Heart left ventricle (tissue), 16 donors: ENCODE data around the gene FAM53A. TPM values are rescaled to one million over a fixed set of nuclear protein-coding genes. Genes with fewer than 3 reads are reported as not detected.

Experiments
- ATAC-seq, 4 donors: fragments of 200-7000 bp; cut with Tn5 transposase; one replicate each; pipeline ENCODE4 v1.9.1; 2020 to 2022; ENCODE audit warnings: moderate library complexity in 4 of 4, mild to moderate bottlenecking in 3 of 4, moderate number of reproducible peaks in 1 of 4
- DNase-seq, 5 donors: peaks; one replicate each; pipeline ENCODE4 v3.0.0-alpha.2; 2020
- H3K27ac ChIP-seq, 12 donors: fragments of 200-600 bp; sonication (generic) in 4 of 12; one replicate each; pipeline versions ENCODE4 v1.5.0 to v1.8.0; 2016 to 2022; ENCODE audit warnings: mild to moderate bottlenecking in 2 of 12
- H3K27me3 ChIP-seq, 9 donors: fragments of 200-600 bp; sonication (generic) in 2 of 9; one replicate each; pipeline versions ENCODE4 v1.5.1 to v1.8.0; 2016 to 2022; ENCODE audit warnings: mild to moderate bottlenecking in 3 of 9
- H3K36me3 ChIP-seq, 9 donors: fragments of 200-600 bp; sonication (generic) in 2 of 9; one replicate each; pipeline versions ENCODE4 v1.5.0 to v1.8.0; 2018 to 2022; ENCODE audit warnings: mild to moderate bottlenecking in 2 of 9
- H3K4me1 ChIP-seq, 12 donors: fragments of 200-600 bp; sonication (generic) in 4 of 12; one replicate each; pipeline versions ENCODE4 v1.5.0 to v1.8.0; 2016 to 2022; ENCODE audit warnings: mild to moderate bottlenecking in 3 of 12
- H3K4me3 ChIP-seq, 12 donors: fragments of 200-600 bp; sonication (generic) in 4 of 12; one replicate each; pipeline versions ENCODE4 v1.5.0 to v1.8.0; 2017 to 2022; ENCODE audit warnings: mild to moderate bottlenecking in 9 of 12, moderate library complexity in 4 of 12
- H3K9me3 ChIP-seq, 12 donors: fragments of 200-600 bp; sonication (generic) in 4 of 12; one replicate each; pipeline versions ENCODE4 v1.5.0 to v1.8.0; 2016 to 2022; ENCODE audit warnings: mild to moderate bottlenecking in 1 of 12
- CTCF ChIP-seq, 12 donors: fragments of 200-600 bp; sonication (generic) in 4 of 12; IDR thresholded peaks; one replicate each; pipeline versions ENCODE4 v1.5.0 to v1.8.0; 2018 to 2022; ENCODE audit warnings: antibody characterized with exemption in 12 of 12, mild to moderate bottlenecking in 5 of 12
- POLR2A ChIP-seq, 2 donors: fragments of 450-650 bp; IDR thresholded peaks; one replicate each; pipeline ENCODE4 v1.6.1; 2017; ENCODE audit warnings: antibody characterized with exemption in 2 of 2, mild to moderate bottlenecking in 2 of 2, moderate library complexity in 2 of 2
- WGBS, 4 donors: extraction: QIAGEN DNeasy Blood & Tissue Kit in 2 of 4; methylation state at CpG; one replicate each; pipeline versions ENCODE4 v1.1.5 to v1.1.7; 2013 to 2018; 5-methylcytosine and 5-hydroxymethylcytosine counted together
- intact Hi-C, 10 donors: fragments of 100-400 bp; cut with DNase I; formaldehyde crosslinking; loops; one replicate each; pipeline versions ENCODE4 v1.11.1 to v1.14.2; 2022
- polyA plus RNA-seq, 2 donors: library from polyadenylated mRNA; stranded (reverse); fragments of 200-250 nt; gene quantifications; one replicate each; pipeline ENCODE4 v1.2.3, GENCODE V29; 2013
- total RNA-seq, 9 donors: library from RNA; depleted of rRNA in 2 of 9; stranded (reverse); fragments of >200 nt in 2 of 9; fragmentation: NEBNext Ultra II Directional in 3 of 9; extraction: Animal tissue kit (Norgen Biotek cat#: 25700) in 3 of 9; gene quantifications; one replicate each; pipeline versions ENCODE4 v1.1.0 to v1.2.4, GENCODE V29; 2016 to 2023
- donor health status: ischemic (EF 13 %, LVEDD 7.1; RV severe dilation, severe dysfunction).
- donor health status: healthy with polysubstance abuse.
- donor health status: DM: no; HTN: yes; CAD: no.
- donor health status: DM: no; HTN: no; CAD: no.
- donor health status: ischemic (EF 25% LVEDD 6.9; RV normal size, moderate dysfunction).
- donor health status: ischemic (EF 25% LVEDD 5.7; RV mildly dilated, moderate dysfunction).
- donor health status: healthy.
- donor health status: DM: yes; HTN: yes; CAD: no.
- donor health status: ischemic (EF 35%, LVEDD 5.7; RV mildly dilated, moderate dysfunction).
- donor health status: nonischemic (EF 11% LVEDD 7.7; RV severe dilation, severe dysfunction).
- donor health status: DM: yes; HTN: yes; CAD: no.
- donor health status: PGD.
- donor health status: ischemic (EF 29% LVEDD 5.4; RV normal size, mild dysfunction).
- donor health status: nonischemic (EF 23%, LVEDD 6.1; RV moderate dilation, normal function).

Gene FAM53A
- total and polyA plus RNA-seq, 11 donors: 0.42 to 2.3 (median 0.99) TPM

GRCh38 chr4:1682860-1683259 lies 1.3 kb downstream of the FAM53A start:
- Histone ChIP-seq H3K4me1 (peaks cover 0 to 18% (median 6%) of the 10 kb centered on the region in 12 donors), H3K4me3 (peak overlapping the region in 8 of 12 donors; percentile 55 to 87 (median 70)), H3K9me3 (no peaks in the 10 kb centered on the region), H3K36me3 (no peaks in the 10 kb centered on the region), H3K27me3 (no peaks in the 10 kb centered on the region), H3K27ac (peak overlapping the region in 3 of 12 donors; percentile 77 to 89 (median 77))
- no peak for TF ChIP-seq POLR2A (IDR thresholded peaks at IDR 0.05)
- no peak for TF ChIP-seq CTCF (IDR thresholded peaks at IDR 0.05)
- intact Hi-C loops: loop anchor here in 1 of 10 donors (5.0 kb wide), 1 partner anchor 34 kb away; no protein-coding TSS in a partner anchor
- no peak for DNase-seq
- ATAC-seq: no peak
- 90 to 91% (median 91%) methylated on average over 13 of the region's 13 CpGs for WGBS, 4 donors

GRCh38 chr4:1678244-1678643 lies 5.9 kb downstream of the FAM53A start:
- DNase-seq: no peak
- Histone ChIP-seq H3K27ac (no peak overlapping the region), H3K9me3 (no peaks in the 10 kb centered on the region), H3K4me1 (peaks cover 0 to 4% (median 0%) of the 10 kb centered on the region in 12 donors), H3K4me3 (no peak overlapping the region), H3K36me3 (no peaks in the 10 kb centered on the region), H3K27me3 (no peaks in the 10 kb centered on the region)
- TF ChIP-seq CTCF (IDR thresholded peaks at IDR 0.05) (no peak), POLR2A (IDR thresholded peaks at IDR 0.05) (no peak)
- no peak for ATAC-seq
- 82 to 89% (median 86%) methylated on average over 5 of the region's 5 CpGs for WGBS, 4 donors
- intact Hi-C loops: no loop called here

GRCh38 chr4:1676605-1677525 lies 7.2 kb downstream of the FAM53A start:
- TF ChIP-seq POLR2A (IDR thresholded peaks at IDR 0.05): no peak
- H3K4me3 ChIP-seq: no peak overlapping the region
- H3K36me3 ChIP-seq: no peaks in the 10 kb centered on the region
- ATAC-seq (no peak), DNase-seq (no peak)
- intact Hi-C loops: no loop called here
- no peaks in the 10 kb centered on the region for H3K4me1 ChIP-seq
- no peaks in the 10 kb centered on the region for H3K9me3 ChIP-seq
- no peak overlapping the region for H3K27ac ChIP-seq
- no peaks in the 10 kb centered on the region for H3K27me3 ChIP-seq
- WGBS, 4 donors: 78 to 83% (median 81%) methylated on average over 24 to 25 of the region's 25 CpGs

- 81 to 89% (median 83%) methylated on average over 7 to 10 of the region's 10 CpGs for WGBS, 4 donors
- Histone ChIP-seq H3K9me3 (no peaks in the 10 kb centered on the region), H3K4me1 (no peaks in the 10 kb centered on the region), H3K27me3 (no peaks in the 10 kb centered on the region), H3K27ac (no peak overlapping the region), H3K4me3 (no peak overlapping the region), H3K36me3 (no peaks in the 10 kb centered on the region)
- DNase-seq (no peak), ATAC-seq (no peak)
- TF ChIP-seq CTCF (IDR thresholded peaks at IDR 0.05) (no peak), POLR2A (IDR thresholded peaks at IDR 0.05) (no peak)
- intact Hi-C loops: no loop called here
These were observed 8.3 kb downstream of the FAM53A start for GRCh38 chr4:1675802-1676137.
